NCI-H345 treated with DMSO at 0.1 percent for 48 hours (cell line): Measurements from ENCODE around the gene SIM2.

Experiments
- DNase-seq: peaks from one replicate; lab custom pipeline; 2025; ENCODE audit not compliant: unreplicated experiment; lab: John Stamatoyannopoulos, UW

Gene SIM2

GRCh38 chr21:36684957-36685714 lies 13.8 kb upstream of the SIM2 start:
- no peak for DNase-seq

- no peak for DNase-seq
These were observed 12.0 kb upstream of the SIM2 start for GRCh38 chr21:36686955-36687354.

GRCh38 chr21:36688324-36688723 lies 10.6 kb upstream of the SIM2 start:
- DNase-seq = no peak

- no peak for DNase-seq
These were observed 9.6 kb upstream of the SIM2 start for GRCh38 chr21:36689324-36689723.

GRCh38 chr21:36690628-36691554 lies 8.0 kb upstream of the SIM2 start:
- no peak for DNase-seq

- peak; percentile 42 for DNase-seq
These were observed 7.3 kb upstream of the SIM2 start for GRCh38 chr21:36691555-36692041.

- DNase-seq = no peak
These were observed 6.6 kb upstream of the SIM2 start for GRCh38 chr21:36692114-36692834.

GRCh38 chr21:36692835-36693488 lies 6.0 kb upstream of the SIM2 start:
- DNase-seq = no peak

- DNase-seq = no peak
These were observed 5.4 kb upstream of the SIM2 start for GRCh38 chr21:36693489-36694030.

GRCh38 chr21:36694031-36694515 lies 4.8 kb upstream of the SIM2 start:
- no peak for DNase-seq

- no peak for DNase-seq
These were observed 4.2 kb upstream of the SIM2 start for GRCh38 chr21:36694593-36695282.

- DNase-seq = no peak
These were observed 3.7 kb upstream of the SIM2 start for GRCh38 chr21:36695283-36695634.

- DNase-seq = no peak
These were observed 3.1 kb upstream of the SIM2 start for GRCh38 chr21:36695671-36696389.

GRCh38 chr21:36696390-36697059 lies 2.4 kb upstream of the SIM2 start:
- DNase-seq = no peak

GRCh38 chr21:36697060-36697850 lies 1.7 kb upstream of the SIM2 start:
- no peak for DNase-seq

- no peak for DNase-seq
These were observed 997 bp upstream of the SIM2 start for GRCh38 chr21:36697851-36698384.

GRCh38 chr21:36698385-36698980 lies 432 bp upstream of the SIM2 start:
- no peak for DNase-seq
